GM19240 (cell line): ENCODE results near the gene EZR.
"Not testable (repeated sequence)": the region's sequence is repeated elsewhere in the genome, so short reads cannot be mapped to it uniquely, and the experiment has no call there.

Experiments
- DNase-seq: peaks from one replicate; pipeline ENCODE4 v3.0.0; 2011; ENCODE audit warnings: low spot score; ENCODE audit not compliant: insufficient read length

The EZR gene

DNA sequence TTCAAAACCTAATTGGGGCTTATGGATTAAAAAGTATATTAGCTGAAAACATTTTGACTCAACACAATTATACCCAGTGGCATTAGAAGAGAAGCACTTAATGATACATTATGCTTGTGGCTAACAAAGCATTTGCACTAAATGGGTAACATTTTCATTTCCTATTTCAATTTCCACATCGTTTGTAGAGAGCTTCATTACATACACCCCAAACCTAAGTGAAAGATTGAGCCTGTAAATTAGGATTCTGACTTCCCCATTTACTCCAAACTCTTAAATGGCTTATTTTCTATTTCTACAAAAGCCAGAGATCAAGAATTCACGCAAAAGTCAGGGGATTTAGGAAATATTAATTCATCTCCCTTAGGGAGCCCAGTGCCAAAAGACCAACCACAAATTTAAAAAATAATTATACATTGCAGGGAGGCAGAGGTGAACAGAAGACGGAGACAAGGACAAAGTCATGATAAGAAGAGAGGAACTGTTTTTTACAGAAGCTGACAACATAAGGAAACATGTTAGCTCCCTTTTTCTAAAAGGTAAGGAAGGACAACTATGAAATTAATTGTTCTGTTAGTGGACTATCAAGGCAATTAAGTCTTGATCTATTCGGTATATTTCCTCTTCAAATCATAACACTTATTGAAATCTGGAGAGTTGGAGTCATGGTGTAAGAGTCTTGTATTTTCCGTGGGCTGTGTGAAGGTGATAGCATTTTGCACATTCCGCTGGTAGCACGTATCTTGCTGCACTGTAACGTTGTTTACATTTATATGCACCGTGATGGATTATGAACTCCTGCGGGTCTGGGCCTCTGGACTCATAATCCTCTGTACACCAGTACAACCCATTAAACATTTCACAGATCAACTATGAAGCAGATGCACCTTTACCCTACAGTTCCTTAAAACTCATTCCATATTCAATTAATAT is 24.8 kb upstream of the EZR start:
- no peak for DNase-seq

DNA sequence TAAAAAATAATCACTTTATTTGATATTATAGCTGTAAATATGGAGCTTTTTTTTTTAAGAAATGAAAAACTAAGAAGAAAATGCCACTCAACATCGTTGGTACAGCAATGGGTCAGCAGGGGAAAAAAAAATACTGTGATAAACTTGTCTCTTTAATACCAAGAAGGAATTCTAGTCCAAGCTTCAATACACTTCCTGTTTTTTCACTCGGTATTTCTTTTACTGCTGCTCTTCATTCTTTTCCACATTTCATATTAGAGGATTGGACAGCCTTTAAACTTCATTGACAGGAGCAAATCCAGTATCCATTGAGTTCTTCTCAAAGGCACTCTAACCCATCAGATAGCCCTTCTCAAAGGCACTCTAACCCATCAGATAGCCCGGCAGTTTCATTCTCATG is 22.2 kb upstream of the EZR start:
- DNase-seq = no peak

DNA sequence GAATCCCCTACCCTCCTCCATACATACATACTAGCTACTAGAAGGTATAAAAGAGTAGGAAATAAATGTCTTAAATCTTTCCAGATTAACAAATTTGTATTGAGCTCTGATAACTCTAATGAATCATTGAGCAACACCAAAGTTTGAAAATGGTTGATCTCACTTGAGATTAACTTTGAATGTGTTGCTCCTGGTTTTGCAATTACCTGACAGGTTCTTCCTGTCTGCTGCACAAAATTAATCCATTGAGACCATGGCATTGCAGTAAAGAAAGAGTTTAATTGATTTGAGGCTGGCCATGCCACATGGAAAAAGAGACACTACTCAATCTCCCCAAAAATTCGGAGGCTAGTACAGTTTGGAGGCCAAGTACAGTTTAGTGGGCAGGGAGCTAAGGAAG is 21.3 kb upstream of the EZR start:
- DNase-seq = no peak

DNA sequence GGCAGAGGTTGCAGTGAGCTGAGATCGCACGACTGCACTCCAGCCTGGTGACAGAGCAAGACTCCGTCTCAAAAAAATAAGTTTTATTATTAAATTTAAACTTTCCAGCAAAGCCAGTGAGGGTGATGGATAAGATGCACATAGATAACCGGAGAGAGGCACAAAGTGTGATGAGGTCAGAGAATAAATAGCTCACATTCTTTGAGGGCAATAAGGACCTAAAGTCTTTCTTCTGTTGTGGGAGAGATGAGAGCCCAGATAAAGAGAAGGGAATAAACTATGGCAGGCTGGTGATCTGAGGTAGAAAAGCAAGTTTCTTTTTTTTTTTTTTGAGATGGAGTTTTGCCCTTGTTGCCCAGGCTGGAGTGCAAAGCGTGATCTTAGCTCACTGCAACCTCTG is 20.6 kb upstream of the EZR start:
- DNase-seq = no peak

DNA sequence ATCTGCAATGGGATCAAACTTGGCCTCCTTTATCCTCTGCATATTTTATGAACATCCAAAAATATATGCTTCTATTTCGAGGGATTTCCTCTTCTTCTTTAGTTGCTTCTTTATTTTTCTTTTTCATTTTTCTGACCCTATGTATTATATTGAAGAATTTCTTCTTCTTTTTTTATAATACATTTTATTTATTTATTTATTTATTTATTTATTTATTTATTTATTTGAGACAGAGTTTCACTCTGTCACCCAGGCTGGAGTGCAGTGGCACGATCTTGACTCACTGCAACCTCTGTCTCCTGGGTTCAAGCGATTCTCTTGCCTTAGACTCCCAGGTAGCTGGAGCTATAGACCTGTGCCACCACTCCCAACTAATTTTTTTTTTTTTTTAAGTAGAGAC is 19.6 kb upstream of the EZR start:
- not testable (repeated sequence) for DNase-seq

DNA sequence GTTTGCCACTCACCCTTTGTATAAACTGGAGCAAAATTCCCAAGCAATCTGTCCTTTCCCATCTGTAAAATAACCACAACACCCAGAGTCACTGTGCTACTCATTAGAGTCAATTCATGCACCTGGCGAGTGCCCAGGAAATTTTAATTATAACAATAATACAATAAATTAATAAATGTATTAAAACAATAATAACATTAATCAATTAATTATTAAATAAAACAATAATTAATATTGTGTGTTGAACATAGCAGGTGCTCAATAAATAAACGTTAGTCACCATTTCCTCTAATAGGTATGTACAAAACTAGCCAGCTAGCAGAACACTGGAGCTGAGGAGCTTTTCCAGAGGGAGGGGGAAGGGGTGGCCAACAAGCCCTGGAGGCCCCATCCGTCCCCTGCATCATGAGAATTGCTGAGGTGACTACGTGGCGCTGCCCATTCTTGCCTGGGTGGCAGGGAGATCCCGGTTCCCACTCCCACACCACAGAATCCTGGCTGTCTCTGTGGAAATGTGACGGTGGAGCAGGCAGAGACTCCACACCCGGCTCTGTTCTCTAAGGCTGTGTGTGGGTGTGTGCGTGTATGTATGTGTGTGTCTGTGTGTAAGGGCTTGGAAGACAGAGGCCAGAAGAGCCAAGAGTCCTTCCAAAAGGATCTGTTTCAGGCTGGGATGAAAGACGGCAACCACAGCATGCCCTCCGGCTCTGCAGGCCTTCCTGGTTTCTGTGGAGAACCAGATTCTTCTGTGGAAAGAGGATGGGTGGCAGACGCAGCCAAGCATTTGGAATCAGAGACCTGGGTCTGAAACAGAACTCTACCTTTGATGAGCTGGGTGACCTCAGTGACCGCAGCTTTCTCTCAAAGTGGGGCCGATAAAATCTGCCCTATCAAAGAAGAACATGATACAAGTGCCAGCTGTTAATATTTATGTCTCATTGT is 18.8 kb upstream of the EZR start:
- DNase-seq = no peak

DNA sequence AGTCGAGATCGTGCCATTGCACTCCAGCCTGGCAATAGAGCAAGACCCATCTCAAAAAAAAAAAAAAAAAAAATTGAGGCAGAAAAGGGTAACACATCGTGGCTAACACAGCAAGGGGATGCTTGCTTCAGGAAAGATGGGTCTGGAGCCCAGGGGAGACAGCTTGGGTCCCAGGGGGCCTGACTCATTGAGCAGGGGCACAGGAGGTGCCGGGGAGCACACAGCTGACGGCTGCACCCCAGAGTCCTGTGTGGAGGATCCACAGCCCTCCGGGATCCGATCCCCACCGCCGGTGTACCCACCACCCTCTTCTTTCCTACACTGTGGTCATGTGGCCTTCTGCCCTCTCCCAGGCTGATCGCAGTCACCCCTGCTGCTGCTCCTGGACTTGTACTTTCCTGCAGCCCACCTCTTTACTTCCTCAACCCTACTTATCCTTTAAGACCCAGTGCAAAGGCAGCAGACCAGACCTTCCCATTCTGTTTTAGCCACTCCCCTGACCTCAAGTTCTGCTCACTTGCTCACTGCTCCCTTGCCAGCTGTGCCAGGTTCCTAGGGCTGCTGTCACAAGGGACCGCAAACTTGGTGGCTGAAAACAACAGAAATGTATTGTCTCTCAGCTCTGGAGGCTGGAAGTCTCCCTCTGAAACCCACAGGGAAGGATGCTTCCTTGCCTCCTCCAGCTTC is 17.6 kb upstream of the EZR start:
- no peak for DNase-seq

DNA sequence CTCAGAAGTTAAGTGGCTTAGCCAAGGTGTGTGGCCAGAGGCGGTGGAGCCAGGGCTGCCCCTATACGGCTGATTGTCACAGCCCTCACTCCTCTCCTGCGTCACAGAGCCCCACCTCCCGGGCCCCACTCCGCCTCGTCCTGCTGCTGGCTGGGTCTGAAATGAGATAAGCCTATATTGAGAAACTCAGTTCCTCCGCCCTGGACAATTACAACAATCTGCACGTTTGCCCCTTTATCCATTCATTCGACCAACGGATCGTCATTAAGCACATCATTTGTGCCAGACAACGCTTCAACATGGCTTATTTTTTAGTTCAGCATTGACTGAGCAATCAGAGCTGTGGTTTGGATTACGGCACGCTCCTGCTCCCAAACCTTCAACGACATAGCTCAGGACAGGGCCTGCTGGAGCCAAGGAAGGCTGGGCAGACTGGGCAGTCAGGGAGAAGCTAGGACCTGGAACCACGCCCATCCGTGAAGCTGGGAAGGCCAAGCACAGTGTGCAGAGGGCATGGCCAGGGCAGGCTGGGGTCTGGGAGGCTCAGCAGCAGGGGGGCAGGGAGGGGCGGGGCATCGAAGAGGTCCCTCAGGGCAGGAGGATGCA is 16.6 kb upstream of the EZR start:
- no peak for DNase-seq

DNA sequence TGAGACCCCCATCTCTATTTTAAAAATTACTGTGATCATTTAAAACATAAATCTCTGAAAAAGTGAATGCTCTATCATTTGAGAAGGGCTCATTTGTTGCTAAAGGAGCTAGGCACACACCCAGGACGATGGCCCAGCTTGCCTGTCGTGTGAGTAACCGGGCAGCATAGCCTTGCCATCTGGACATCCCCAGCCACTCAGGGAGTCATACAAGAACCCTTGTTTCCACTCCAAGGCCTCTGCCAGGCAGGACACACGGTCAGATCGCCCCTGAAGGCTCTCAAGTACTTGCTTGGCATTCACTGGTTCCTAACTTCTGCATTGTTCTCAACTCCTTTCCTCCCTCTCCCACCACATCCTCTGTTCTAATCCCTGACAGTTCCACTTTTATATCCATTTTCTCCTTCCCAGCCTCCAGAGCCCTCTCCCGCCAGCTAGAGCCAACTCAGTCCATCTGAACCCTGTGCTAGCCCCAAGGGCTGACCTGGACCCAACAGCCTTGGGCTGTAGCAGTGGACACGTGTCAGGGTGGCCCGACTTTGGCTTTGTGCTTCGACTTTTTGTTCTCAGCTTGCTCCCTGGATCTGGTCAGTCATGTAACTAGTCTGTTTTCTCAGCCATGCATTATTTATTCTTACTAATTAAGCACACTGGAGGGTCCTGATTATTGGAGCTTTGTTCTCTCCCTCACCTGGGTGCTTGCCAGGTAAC is 15.7 kb upstream of the EZR start:
- no peak for DNase-seq

DNA sequence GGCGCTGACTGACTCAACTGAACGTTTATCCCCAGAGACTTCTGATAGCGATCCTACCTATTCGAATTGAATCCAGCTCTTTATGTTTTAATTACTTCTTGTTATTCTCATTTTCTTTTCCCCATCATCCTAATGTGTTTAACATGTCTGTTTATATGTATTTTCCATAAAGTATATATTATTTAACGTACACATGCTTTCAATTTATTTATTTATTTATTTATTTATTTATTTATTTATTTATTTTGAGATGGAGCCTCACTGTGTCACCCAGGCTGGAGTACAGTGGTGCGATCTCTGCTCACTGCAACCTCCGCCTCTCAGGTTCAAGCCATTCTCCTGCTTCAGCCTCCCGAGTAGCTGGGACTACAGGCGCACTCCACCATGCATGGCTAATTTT is 13.6 kb upstream of the EZR start:
- not testable (repeated sequence) for DNase-seq

DNA sequence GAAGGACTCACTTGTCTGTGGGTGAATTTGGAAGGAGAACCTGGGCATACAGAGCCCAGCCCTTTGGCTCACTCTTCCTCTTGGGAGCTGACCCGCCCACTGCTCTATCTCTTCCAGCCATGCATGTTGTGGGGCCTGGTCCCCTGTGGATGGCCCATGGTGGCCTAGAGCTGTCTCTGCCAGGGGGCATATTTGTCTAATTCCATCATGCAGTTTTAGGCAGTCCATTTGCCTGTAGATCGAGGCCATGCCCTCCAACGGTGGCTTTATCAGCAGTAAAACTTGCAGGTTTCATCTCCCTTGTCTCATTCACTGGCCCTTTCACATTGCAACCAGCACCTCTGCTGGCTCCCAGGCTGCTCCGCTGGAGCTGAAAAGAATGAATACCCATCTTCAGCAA is 12.9 kb upstream of the EZR start:
- no peak for DNase-seq

DNA sequence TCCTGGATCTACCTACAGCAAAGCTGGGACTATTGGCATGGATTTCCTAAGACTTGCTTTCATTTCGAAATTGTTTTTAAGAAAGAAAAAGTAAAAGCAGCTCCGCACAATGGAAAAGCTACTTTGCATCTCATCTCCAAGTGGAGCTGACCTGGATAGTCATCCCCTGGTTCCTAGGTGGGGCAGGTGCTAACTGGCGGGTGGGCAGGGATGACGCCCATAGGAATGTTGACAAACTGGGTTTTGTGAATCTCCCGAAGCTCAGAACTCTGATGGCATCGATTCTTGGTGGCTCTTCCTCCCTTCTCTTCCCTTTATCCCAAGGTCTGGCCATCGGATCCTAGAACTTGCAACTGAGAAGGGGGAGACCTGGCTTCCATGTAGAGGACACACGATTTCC is 12.4 kb upstream of the EZR start:
- no peak for DNase-seq

DNA sequence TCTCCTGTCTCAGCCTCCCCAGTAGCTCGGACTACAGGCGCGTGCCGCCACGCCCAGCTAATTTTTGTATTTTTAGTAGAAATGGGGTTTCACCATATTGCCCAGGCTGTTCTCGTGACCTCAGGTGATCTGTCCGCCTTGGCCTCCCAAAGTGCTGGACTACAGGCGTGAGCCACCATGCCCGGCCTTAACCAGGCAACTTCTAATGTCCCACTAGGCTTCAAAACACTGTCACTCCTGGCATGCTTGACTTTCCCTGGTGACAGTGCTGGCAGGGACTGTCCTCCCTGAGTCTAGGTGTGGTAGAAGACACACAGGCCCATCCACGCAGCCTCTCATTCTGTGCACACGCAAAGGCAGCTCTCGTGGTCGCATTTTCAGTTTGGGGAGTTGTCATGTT is 11.6 kb upstream of the EZR start:
- no peak for DNase-seq

DNA sequence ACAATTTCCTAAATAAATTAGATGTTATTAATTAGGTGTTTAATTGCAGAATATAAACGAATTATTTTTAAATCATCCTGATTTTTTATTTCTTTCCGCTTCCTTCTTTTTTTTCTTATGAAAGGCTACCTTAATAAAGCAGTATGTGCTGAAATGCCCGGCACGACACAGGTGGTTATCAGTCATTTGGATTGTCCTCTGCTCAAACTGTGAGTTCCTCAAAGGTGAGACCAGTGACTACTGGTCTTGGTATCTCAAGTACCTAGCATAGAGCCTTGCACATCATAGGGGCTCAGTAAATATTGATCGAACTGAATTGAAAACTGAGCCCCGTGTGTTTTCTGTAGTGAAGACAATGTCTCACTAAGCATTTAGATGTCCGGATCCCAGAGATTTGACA is 9.6 kb upstream of the EZR start:
- DNase-seq = no peak

DNA sequence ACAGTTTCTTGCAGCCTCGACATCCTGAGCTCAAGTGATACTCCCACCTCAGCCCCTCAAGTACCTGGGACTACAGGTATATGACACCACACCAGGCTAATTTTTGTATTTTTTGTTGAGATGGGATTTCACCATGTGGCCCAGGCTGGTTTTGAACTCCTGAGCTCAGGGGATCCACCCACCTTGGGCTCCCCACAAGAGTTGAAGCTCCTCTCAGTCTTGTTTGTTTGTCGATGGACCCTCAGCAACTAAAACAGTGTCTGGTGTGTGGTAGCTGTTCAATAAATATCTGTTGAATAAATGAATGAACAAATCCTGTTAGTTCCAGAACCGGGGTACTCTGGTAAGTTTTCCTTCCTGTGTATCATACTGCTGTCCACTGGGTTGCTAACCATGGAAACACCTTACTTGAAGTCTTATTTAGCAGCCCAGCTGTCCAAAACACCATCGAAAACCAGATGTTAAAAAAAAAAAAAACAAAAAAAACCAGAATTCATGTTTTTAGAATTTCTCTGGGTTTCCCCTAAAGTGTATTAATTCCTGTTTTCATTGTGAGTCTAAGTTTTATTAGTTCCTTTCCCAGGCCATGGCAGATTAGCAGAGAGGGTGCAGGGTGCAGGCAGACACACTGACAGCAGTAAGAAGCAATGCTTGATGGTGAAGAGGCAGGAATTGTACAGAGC is 7.8 kb upstream of the EZR start:
- DNase-seq = no peak

DNA sequence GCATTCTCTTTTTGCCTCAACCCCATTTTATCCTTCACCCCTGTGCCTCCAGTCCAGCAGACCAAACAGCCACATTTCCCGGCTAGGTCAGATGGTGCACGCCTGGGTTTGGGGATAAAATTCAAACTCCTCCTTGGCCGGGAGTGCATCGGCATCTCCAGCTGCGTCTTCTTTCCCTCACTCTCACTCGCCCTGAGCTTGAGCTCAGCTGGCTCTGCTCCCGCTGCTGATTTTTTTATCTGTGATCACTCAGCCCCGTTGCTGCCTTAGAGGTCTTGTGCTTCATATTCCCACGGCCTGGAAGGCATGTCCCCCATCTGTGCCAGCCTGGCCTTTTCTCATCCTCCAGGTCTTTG is 6.8 kb upstream of the EZR start:
- DNase-seq = no peak

DNA sequence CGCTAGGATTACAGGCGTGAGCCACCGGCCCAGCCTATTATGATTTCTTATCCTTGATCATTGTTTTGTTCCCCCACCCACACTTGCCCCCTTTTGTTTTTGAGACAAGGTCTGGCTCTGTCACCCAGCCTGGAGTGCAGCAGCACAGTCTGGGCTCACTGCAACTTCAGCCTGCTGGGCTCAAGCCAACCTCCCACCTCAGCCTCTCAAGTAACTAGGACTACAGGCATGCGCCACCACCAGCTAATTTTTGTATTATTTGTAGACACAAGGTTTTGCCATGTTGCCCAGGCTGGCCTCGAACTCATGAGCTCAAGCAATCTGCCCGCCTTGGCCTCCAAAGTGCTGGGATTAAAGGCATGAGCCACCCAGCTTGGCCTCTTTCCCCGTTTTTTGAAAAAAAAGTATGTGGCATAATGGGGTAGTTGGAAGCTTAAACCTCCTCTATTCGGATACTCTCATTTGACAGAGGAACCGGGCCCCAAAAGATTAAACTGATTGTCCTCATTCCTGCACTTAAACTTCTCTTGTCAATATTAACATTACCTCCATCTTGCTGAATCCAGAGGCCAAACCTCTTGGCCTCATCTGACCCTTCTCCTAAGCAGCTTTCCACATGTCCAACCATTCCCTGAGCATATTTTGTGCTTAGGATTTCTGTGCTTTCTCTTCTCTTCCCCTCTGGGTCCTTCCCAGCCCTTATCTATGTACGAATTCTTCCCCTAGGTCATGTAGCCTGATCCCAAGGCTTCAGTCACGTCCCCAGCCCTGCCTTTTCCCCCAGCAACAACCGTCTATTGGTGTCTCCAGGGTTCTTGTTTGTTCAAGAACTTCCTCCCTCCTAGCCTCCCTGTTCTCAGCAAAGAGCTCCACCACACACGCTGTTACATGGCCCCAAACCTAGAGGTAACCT is 6.1 kb upstream of the EZR start:
- DNase-seq = no peak

DNA sequence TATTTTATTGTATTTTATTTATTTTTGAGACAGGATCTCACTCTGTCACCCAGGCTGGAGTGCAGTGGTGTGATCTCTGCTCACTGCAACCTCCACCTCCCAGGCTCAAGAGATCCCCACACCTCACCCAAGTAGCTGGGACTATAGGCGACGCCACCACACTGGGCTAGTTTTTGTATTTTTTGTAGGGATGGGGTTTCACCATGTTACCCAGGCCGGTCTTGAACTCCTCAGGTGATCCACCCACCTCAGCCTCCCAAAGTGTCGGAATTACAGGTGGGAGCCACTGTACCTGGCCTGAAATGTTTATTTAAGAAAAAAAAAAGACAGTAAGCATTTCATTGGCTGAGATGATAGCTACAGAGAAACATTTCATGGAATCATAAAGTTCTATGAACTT is 4.4 kb upstream of the EZR start:
- DNase-seq = not testable (repeated sequence)

DNA sequence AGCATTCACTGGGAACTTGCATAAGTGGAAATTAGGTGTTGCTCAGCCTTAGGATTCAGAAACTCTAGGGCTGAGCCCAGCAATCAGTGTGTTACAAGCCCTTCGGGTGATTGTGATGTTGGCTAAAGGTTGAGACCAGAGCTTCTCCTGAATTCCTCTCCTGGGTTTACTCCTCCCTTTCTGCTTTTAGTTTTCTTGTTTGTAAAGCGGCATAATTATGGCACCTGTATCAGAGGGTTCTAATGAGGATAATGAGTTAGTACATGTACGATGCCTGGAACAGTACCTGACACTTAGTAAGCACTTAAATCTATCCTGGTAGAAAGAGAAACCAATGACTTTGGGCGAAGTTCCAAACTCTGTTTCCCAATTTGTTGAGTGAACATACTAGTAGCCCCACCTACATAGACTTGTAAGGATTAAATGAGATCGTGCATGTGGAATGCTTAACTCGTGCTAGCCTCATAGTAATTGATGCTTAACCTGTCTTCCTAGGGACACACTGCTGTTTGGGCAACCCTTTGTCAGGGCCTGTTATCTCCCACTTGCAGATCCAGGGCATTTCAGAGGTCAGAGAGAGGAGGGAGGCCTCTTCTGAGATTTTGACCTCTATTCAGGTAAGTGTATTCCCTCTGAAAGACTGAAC is 932 bp upstream of the EZR start:
- DNase-seq = no peak
